GM21360 (cell line): Measurements from ENCODE around the gene MMP21.

Experiments
- ATAC-seq: cut with Tn5 transposase; IDR thresholded peaks from one replicate; pipeline ENCODE4 v1.9.1; 2021; ENCODE audit warnings: mild to moderate bottlenecking, moderate library complexity; ENCODE audit not compliant: unreplicated experiment

MMP21 gene

DNA sequence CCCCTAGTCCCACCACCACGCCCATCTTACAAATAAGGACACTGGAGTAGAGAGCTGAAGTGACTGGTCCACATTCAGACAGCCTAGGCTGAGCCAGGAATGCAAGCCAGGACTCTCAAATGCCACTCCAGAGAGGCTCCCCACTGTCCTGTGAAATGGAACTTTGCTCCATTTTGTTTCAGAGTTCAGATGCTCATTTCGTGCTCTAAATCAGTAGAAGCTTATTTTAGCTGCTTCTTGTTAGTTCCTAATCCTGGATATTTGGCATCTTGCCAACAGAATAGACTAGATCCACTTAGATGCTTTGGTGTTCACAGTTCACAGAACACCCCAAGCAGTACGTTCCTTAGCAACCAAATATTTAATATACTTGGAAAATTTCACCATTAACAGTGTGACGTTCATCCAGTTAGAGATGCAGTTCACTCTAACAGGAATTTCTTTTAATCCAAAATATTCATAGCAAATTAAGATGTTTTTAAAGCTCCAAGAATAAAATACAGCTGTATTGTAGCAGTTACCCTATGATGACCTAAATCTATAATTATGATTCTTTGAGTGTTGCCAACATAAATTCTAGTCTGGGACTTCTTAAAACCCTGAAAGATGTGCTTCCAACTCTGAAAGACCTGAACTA lies 7.3 kb downstream of the MMP21 start:
- no peak for ATAC-seq

DNA sequence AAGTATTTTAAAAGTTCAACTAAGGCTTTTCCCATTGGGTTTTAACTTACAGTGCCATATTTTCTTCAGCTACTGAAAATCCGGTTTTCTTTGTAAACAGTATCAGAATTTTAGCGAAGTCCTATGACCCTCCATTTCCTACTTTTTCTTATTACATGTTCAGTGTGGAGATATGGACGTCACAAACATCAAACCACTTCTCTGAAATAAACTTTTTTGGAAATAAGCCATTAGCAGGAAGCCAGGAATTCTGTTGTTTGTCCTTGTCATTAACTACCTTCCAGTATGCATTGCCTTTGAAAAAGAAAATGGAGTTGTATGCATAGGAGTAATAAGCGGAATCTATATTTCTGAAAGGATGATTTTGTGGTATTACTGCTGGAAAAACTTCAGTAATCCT lies 9.1 kb downstream of the MMP21 start:
- no peak for ATAC-seq

DNA sequence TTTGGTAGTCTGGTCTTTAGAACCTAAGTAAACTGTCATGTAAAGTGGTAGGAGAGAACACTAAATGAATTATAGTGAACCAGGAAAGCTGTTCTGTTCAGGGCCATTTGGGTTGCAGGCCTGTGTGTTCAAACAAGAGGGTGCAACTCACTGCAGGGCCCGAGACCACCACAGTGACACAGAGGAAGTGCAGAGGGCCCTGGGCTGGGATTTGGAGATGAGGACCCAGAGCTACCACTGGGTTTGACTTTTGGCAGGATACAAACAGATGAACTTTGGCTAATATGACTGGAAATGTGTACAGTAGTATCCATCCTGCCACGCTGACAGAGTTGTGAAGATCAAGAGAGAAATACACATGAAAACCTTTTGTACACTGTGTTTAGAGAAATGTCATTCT lies 9.8 kb downstream of the MMP21 start:
- no peak for ATAC-seq

DNA sequence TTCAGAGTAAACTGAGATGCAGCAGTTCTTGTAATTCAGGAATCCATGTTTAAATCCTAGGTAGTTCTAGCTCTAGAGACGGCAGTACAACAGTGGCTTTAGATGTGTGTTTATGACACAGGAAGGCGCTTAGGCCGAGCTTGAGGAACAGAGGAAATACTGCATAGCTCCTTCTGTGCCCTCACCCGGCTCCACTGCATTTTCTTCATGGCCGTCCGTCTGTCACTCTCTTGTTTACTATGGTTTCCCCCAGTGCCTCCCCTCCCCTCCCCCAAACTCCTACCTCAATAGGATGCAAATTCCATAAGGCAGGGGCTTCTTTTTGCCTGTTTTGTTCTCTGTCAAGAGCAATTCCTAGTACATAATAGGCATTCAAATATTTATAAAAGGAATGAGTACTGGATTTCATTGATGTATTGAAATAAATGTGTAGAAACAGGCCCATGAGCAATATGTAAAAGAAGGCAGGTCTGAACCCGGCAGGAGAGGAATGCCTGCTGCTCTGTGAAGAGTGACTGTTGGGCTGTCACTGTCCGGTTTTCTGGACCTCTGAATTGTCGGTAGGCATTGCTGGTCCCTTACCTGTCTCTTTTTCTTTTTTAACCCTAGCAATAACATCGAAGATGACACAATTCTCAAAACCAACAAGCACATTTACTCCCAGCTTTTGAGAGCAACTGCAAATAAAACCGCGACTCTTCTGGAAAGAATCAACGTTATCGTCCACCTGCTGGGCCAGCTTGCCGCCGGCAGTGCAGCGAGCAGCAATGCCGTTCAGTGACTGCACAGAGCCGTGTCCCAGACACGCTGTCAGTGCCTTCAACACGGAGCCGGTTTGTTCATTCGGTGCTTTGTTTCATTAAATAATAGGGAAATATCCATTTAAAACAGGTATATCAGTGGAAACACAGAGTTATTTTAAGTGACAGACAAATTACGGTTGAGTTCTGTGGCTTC lies 12.7 kb downstream of the MMP21 start:
- ATAC-seq = no peak

DNA sequence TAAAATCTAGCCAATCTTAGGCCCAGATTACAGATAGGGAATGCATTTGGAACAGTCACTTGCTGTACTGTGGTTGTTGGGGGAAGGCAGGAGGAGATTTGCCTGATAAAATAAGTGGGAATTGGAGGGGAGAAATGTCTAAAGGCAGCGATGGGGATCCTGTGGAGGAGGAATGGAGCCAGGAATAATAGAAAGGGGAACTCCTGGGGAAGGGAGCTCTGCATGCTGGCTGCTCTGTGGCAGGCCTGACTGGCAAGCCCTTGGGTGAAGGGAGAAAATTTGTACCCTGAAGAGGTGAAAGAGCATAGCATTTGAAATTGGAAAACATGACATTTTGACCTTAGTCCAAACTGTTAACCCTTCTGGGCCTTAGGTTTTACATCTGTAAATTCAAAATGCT lies 13.7 kb downstream of the MMP21 start:
- ATAC-seq = no peak

DNA sequence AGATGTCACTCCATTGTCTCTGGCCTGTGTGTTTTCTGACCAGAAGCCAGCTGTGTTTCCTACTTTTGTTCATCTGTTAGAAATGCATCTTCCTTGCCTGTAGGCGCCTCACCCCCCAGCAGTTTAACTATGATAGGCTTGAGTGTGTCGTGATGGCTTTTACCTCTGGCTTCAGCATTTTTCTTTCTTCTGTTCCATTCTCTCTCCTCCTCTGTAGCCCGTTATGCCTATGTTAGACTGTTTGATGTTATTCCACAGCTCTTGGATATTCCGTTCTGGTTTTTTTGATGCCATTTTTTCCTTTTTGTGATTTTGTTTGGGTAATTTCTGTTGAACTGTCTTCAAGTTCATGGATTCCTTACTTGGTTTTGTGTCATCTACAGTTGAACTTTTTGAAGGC lies 17.9 kb downstream of the MMP21 start:
- no peak for ATAC-seq

DNA sequence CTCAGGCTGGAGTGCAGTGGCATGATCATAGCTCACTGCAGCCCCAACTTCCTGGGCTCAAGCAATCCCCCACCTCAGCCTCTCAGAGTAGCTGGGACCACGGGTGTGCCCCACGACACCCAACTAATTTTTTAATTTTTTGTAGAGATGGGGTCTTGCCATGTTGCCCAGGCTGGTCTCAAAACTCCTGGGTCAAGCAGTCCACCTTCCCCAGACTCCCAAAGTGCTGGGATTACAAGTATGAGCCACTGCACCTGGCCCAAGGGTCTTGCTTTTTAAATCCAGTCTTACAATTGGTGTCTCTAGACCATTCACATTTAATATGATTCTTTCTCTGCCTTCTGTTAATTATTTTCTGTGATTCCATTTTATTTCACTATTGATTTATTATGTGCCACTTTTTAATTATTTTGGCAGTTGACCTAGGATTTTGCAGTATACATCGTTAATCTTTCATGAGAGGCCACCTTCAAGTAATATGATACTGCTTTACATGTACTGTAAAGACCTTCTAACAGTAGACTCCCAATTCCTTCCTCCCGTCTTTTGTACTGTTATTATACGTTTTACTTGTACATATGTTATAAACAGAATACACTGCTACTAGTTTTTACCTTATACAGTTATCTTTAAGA lies 18.7 kb downstream of the MMP21 start:
- ATAC-seq = no peak

DNA sequence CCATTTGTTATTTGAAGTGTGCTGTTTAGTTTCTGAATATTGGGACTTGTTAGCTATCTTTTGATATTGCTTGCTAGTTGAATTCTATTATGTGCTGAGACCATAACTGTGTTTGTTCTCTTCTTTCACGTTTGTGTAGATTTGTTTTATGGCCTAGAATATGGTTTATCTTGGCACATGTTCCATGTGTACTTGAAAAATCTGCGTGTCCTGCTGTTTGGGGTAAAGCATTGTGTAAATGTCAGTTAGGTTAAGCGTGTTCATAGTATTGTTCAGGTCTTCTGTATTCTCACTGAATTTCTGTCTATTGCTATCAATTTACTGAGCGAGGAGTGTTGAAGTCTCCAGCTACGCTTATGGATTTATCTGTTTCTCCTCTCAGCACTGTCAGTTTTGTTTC lies 19.4 kb downstream of the MMP21 start:
- ATAC-seq = no peak

DNA sequence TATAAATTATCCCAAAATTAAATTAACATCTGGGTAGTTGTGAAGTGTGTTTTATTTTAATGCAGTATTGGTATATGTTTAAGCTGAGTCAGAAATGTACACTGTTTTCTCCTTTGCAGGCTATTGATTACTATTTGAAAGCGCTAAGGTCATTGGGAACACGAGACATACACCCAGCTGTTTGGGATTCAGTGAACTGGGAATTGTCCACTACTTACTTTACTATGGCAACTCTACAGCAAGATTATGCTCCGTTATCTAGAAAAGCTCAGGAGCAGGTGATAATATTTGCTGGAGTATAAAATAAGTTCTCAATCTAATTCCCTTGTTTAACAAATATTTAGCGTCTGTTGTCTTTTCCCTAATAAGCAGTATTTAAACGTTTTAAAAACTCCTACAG lies 28.2 kb downstream of the MMP21 start:
- no peak for ATAC-seq

DNA sequence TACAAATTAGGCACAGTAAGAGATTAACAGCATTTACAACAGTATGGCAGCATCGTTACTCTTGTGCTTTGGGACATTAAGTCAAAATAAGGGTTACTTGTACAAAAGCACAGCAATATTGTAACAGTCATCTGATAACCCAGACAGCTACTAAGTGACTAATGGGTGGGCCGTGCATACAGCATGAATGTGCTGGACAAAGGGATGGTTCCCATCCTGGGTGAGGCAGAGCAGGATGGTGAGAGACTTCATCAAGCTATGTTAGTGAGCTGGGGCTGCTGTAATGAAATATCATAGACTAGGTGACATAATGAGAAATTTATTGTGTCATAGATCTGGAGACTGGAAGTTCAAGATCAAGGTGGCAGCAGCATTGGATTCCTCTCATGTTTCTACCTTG lies 30.7 kb downstream of the MMP21 start:
- no peak for ATAC-seq

DNA sequence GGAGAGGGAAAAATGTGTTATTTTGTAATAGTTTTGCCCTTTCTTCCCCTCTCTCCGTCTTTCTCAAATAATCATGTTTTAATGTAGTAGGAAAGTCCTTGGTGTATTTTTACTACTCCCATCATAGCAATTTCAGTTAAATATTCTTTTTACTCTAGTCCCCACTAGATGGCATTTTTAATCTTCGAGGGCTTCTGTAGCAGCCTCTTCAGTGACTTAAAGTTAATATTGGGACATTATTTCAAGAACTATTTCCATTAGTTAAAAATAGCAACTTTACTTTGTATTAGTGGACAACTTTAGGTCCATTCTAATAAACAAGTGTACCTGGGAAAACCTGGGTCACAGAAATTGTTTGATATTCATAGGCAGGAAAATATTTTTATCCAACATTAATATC lies 33.2 kb downstream of the MMP21 start:
- no peak for ATAC-seq

DNA sequence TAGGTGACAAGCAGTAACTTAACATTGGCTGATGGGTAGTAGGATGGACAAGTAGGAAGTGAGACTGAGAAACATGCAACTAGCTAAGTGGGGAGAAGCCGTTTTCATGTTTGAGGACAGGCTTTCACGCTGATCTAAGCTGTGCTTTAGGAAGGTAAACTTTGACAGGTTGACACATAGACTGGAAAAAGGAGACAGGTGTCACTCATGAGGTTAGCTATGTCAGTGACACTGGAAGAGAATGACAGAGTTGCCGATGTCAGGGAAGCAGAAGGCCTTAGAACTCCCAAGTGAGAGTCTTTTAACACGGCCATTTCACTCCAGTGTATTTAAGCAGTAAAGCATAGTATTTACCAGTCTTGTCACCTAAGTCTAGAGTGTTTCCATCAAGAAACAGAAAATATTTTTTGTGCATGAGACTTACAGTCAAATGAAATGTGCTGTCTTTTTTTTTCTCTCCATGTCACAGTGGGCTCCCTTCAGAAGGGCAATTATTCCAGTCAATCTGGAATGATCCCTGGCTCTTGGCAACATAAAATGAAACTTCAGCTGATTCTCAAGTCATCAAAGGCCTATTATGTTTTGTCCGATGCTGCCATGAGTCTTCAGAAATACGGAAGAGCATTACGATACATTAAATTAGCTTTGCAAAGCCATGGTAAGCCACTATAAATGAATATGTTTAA lies 35.5 kb downstream of the MMP21 start:
- no peak for ATAC-seq

DNA sequence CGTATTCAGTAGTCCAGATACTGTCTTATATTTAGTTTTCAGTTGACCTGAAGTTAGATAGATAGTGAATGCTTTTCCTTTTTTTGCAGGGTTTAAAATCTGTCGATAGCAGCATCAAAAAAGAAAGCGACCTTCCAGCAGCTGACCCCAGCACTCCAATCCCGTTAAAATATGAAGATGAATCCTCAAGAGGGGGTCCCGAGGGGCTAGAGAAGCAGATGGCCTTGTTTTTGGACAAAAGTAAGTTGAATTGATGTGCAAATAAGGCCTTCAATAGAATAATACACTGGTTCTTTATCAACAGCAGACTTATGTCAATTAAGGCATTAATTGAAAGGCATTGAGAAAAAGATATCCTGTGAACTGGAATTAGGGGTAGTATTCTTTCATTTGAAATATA lies 37.4 kb downstream of the MMP21 start:
- no peak for ATAC-seq

DNA sequence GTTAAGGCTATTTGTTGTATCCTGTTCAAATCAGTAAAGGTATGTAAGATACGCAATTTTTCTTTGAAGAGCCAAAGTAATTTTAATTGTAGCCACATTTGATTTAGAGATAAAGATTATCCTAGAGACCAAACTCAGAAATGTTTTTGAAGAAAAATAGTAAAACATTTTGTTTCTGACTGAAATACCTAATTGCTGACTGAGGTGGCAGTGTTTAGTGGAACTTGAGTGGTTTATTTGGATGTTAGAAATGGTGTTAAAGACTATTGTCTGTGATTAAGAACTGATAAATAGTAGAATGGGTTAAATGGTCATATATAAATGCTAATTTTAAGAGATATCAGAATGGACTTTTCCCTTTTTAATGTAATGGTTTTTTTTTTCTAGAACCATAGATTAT lies 40.8 kb downstream of the MMP21 start:
- no peak for ATAC-seq

DNA sequence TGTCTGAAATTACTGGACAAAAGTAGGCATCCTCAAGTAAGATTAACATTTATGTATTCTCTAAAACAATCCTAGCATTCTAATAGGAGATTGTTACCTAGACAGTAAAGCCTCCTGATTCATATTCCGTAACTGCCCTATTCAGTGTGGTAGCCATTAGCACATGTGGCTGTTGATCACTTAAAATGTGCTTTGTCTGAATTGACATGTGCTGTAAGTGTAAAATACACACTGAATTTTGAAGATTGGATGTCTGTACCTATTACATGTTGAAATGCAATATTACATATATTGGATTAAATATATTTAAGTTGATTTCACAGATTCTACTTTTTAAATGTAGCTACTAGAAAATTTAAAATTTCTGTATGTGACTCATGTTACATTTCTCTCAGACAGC lies 41.5 kb downstream of the MMP21 start:
- no peak for ATAC-seq

DNA sequence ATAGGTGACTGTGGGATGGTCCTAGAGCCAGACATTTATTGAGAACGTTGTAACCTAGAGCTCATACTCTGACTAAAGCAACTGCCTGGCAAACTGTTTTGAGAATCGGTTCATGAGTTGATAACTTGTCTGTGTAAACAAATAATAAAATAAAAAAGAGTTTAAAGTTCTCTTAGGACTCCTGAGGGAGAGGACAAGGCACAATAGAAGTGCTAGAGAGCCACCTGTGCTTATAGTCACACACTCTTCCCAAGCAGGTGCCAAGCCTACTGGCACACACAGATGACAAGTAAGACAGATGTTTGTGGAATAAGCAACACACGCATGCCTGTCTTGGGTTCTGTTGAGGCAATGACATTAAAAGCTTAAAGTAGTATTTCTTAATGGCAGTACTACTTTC lies 48.2 kb downstream of the MMP21 start:
- ATAC-seq = no peak

DNA sequence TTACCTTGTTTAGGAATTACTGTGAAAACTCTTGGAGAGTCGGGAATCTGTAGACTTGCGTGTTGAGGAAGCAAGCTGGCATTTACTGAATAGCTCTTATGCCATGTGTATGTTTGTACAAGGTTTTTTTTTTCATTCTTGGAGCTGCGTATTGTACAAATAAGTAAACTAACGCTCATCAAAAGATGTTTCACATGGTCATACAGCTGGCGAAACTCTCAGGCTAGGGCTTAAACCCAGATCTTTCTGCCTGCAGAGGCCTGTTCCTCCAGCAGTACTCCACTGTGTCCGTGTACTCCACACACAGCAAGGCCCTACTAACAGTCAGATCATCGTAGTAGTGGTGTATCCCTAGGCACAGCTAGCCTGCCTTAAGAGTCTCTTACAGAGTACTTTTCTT lies 48.7 kb downstream of the MMP21 start:
- no peak for ATAC-seq

DNA sequence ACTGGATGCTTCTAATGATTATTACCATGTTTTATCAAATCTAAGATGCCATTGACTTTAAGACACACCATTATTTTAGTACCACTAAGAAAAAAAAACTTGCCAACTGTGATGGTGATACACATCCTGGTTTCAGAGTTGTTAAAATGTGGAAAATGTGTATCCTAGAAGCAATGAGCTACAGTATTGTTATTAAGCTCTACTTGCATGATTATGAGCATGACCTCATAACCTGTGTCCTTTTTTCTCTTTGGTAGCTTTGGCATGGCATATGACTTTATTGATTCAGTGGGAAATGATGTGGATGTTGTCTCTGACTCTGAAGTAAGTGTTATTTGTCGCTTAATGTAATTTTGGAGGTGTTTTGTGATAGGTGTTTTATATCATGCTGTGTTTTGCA lies 52.8 kb downstream of the MMP21 start:
- ATAC-seq = no peak

DNA sequence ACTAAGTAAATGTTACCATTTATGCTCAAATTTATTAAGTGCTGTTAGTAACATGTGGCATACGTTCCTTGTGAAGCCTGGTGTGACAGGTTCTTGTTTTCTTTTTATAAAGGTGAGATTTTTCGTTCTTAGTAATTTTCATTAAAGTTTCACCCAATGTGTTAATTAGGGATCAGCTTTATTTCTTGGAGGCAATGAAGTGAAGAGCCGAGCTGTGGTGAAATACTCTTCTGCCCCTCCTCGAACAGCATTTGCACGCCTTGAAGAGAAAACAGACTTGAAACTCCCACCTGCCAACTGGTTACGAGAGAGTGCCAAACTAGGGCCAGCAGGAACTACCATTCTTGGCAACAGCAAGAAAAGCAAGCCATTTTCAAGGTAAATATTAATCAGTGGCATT lies 54.6 kb downstream of the MMP21 start:
- ATAC-seq = peak; percentile 16

DNA sequence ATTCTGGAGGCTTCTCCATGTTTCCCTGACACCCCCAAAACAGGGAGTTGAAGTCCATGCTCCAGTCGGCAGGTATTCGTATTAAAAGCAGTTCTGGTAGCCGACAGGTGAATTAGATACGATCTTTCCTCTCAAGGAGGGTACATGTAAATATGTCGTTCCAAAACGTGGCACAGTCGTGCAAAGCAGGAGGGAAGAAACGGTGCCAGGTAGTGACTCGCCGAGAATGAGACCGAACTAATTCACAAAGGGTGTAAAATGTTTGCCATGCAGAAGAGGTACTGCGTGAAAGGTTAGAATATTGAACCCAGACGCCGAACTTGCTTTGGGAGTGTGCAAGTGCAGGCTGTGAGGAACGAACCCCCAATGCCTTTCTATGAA lies 55.6 kb downstream of the MMP21 start:
- no peak for ATAC-seq

DNA sequence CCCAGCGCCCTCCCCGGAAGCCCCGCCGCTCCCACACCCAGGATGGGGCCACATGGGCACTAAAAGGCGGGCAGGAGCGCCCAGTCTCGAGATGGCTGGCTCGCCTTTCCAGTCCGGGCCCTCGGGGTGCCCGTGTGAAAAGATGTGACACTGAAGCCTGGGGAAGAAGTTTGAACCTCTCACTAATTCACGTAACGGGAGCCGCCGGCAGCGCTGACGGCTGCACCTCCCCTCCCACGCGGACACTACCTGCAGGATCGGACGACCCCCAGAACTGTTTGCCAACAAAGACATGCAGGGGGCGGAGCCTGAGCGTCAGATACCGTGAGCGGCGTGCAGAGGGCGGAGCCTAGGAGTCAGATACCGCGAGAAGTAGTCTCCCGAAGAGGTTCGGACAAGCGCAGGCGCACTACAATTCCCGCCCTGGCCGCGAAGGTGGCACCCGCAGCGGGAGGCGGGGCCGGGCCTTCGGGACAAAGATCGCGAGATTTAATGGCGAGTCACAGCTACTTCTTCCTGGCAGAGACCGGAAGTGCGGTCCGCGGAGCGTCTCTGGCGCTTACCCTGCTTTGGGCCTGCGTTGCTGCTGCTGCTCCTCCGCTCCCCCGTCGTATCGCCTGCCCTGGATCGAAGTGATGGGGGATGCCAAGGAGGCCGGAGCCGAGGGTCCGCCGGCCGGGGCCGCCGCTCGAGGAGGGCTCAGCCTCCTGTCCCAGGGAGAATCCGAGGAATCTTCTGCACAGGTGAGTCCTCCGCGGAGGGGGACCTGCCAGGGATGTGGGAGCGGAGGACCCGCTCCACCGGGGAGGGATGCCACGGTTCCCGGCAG lies 56.2 kb downstream of the MMP21 start, which contains the start of gene EDRF1:
Gene EDRF1, plus strand, starts transcription at position 537 of the 829 bp plus-strand sequence. Its CDS starts 99 bp downstream, at position 636.
- ATAC-seq = peak; percentile 93
